Fibroblast of lung (primary cell): ENCODE data around the gene CPNE4. TPM values are rescaled to one million over a fixed set of nuclear protein-coding genes. Genes with fewer than 3 reads are reported as not detected.

ENCODE experiments used
- DNase-seq, 2 donors: peaks; one replicate each; pipeline versions ENCODE4 v3.0.0 to v3.0.0-alpha.2; 2010; ENCODE audit warnings: low read depth in 2 of 2
- H2AFZ ChIP-seq: 2 replicates; pipeline ENCODE4 v1.5.1; 2012; ENCODE audit warnings: low read length, control low read depth, inconsistent platforms
- H3K27ac ChIP-seq: 2 replicates; pipeline ENCODE4 v1.5.1; 2011; ENCODE audit warnings: low read length, control low read depth; ENCODE audit not compliant: insufficient read depth
- H3K27me3 ChIP-seq: 2 replicates; pipeline ENCODE4 v1.5.1; 2011; ENCODE audit warnings: mild to moderate bottlenecking, low read length; ENCODE audit not compliant: control insufficient read depth, insufficient read depth
- H3K36me3 ChIP-seq: 2 replicates; pipeline ENCODE4 v1.5.1; 2011; ENCODE audit warnings: low read length; ENCODE audit not compliant: control insufficient read depth, insufficient read depth
- H3K4me1 ChIP-seq: 2 replicates; pipeline ENCODE4 v1.5.1; 2011; ENCODE audit warnings: low read length; ENCODE audit not compliant: control insufficient read depth, insufficient read depth; ENCODE audit errors: extremely low read depth
- H3K4me2 ChIP-seq: 2 replicates; pipeline ENCODE4 v1.5.1; 2011; ENCODE audit warnings: low read length, control low read depth; ENCODE audit not compliant: insufficient read depth; ENCODE audit errors: extremely low read depth
- H3K4me3 ChIP-seq, 4 experiments: fragments of 200-600 bp in 1 of 4; sonication (generic) in 1 of 4; replicated peaks in 1 of 4; 2 replicates each; pipeline ENCODE4 v1.5.1; 2011 to 2016; ENCODE audit warnings: low read length in 4 of 4, low read depth in 3 of 4, mild to moderate bottlenecking in 3 of 4, control low read depth in 2 of 4, inconsistent platforms in 1 of 4, mixed read lengths in 1 of 4; ENCODE audit not compliant: insufficient read depth in 1 of 4; ENCODE audit errors: control extremely low read depth in 1 of 4
- H3K79me2 ChIP-seq: 2 replicates; pipeline ENCODE4 v1.5.1; 2012; ENCODE audit warnings: mild to moderate bottlenecking, low read length, inconsistent platforms; ENCODE audit not compliant: control insufficient read depth, insufficient read depth
- H3K9ac ChIP-seq: 2 replicates; pipeline ENCODE4 v1.5.1; 2011; ENCODE audit warnings: mild to moderate bottlenecking, low read length, control low read depth; ENCODE audit not compliant: insufficient read depth
- H3K9me3 ChIP-seq: 2 replicates; pipeline ENCODE4 v1.5.1; 2012; ENCODE audit warnings: low read depth, low read length; ENCODE audit not compliant: control insufficient read depth, insufficient read depth
- H4K20me1 ChIP-seq: 2 replicates; pipeline ENCODE4 v1.5.1; 2011; ENCODE audit warnings: low read length; ENCODE audit not compliant: control insufficient read depth, insufficient read depth; ENCODE audit errors: extremely low read depth
- CTCF ChIP-seq, 2 donors: IDR thresholded peaks in 1 of 2; conservative IDR thresholded peaks in 1 of 2; 1 replicate in 1 of 2; 2 replicates in 1 of 2; pipeline ENCODE4 v1.5.1; 2011 to 2012; ENCODE audit warnings: low read length in 2 of 2, control low read depth in 1 of 2, inconsistent platforms in 1 of 2, low read depth in 1 of 2, mild to moderate bottlenecking in 1 of 2
- EZH2 ChIP-seq: IDR thresholded peaks from 2 replicates; pipeline ENCODE4 v1.5.1; 2012; ENCODE audit warnings: low read length, control low read depth, mild to moderate bottlenecking; ENCODE audit errors: missing control alignments
- polyA plus RNA-seq, 2 donors: library from polyadenylated mRNA; depleted of rRNA in 1 of 2; stranded (reverse) in 1 of 2; unstranded in 1 of 2; fragments of >200 nt; gene quantifications; 2 replicates each; pipeline ENCODE4 v1.2.1, GENCODE V29; 2011 to 2012; ENCODE audit warnings: missing spikeins in 1 of 2
- total RNA-seq: library from RNA; depleted of rRNA; stranded (reverse); fragments of >200 nt; gene quantifications from 2 replicates; pipeline ENCODE4 v1.2.1, GENCODE V29; 2014

The CPNE4 gene
- total and polyA plus RNA-seq, 2 donors (not counting 1 experiment from before 2014, with no cell fraction given): 0.17 TPM; not detected in 1

DNA sequence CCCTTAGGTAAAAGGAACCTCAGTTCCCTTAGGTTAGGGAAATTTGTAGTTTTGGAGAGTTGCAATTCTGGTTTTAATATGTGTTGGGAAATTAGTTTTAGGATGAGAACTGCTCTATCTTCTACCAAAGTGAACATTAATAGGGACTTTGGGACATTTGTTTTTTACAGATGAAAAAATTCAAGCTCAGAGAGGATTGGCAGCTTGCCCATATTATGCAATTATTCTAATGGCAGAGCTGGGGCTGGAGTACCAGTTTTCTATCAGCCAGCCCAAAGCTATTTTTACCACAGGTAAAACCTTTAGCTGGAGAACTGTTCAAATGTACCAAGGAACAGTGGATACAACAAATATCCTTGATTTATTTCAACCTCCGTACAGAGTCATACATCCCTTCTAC is 127.0 kb downstream of the CPNE4 start:
- DNase-seq: peak in 1 of 2 donors; percentile 46
- H3K9ac ChIP-seq: no peak overlapping the region
- TF ChIP-seq CTCF (conservative IDR thresholded peaks at IDR 0.05 in 1 of 2, IDR thresholded peaks at IDR 0.05 in 1 of 2; ENCODE audit: low read depth in 1 of 2, low read length in 2 of 2) (no peak), EZH2 (no peak)
- H3K79me2 ChIP-seq: no peaks in the 10 kb centered on the region
- H3K36me3 ChIP-seq: no peaks in the 10 kb centered on the region
- H3K4me1 ChIP-seq: peaks cover 5% of the 10 kb centered on the region
- no peak overlapping the region for H3K4me2 ChIP-seq
- H3K9me3 ChIP-seq: no peaks in the 10 kb centered on the region
- no peaks in the 10 kb centered on the region for H3K27me3 ChIP-seq
- H3K27ac ChIP-seq: no peak overlapping the region
- H2AFZ ChIP-seq: no peak overlapping the region
- no peak overlapping the region for H3K4me3 ChIP-seq
- H4K20me1 ChIP-seq: no peaks in the 10 kb centered on the region

GRCh38 chr3:131903988-131904415 is 130.8 kb downstream of the CPNE4 start:
- H3K36me3 ChIP-seq: no peaks in the 10 kb centered on the region
- no peaks in the 10 kb centered on the region for H3K9me3 ChIP-seq
- TF ChIP-seq EZH2: no peak
- TF ChIP-seq CTCF (conservative IDR thresholded peaks at IDR 0.05 in 1 of 2, IDR thresholded peaks at IDR 0.05 in 1 of 2; ENCODE audit: low read depth in 1 of 2, low read length in 2 of 2): no peak
- no peak overlapping the region for H3K9ac ChIP-seq
- no peak overlapping the region for H3K4me3 ChIP-seq
- no peak overlapping the region for H2AFZ ChIP-seq
- no peaks in the 10 kb centered on the region for H4K20me1 ChIP-seq
- peaks cover 5% of the 10 kb centered on the region for H3K4me1 ChIP-seq
- peak; percentile 98 to 99 for DNase-seq
- H3K27ac ChIP-seq: peak overlapping the region; percentile 78
- no peaks in the 10 kb centered on the region for H3K79me2 ChIP-seq
- peak overlapping the region; percentile 15 for H3K4me2 ChIP-seq
- no peaks in the 10 kb centered on the region for H3K27me3 ChIP-seq

DNA sequence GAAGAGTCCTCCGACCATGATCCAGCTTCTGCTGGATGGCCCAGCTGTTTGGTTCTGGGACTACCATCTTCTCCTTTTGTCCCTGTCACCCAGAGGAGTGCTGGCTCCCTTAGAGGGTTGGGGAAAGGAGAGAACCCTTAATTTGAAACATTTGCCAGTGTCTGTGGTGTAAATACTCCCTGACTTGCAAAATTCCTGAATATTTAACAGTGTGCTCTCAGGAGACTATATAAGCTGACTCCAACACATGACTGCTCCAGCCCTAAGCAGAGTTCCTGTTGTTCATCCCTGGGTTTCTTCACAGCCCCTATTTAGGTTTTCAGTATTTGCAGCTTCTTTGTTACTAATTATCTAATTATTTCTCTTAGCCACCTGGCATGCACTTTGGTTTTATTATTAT is 133.1 kb downstream of the CPNE4 start:
- DNase-seq: no peak
- TF ChIP-seq CTCF (conservative IDR thresholded peaks at IDR 0.05 in 1 of 2, IDR thresholded peaks at IDR 0.05 in 1 of 2; ENCODE audit: low read depth in 1 of 2, low read length in 2 of 2): no peak
- no peak for TF ChIP-seq EZH2
- no peak overlapping the region for H3K4me3 ChIP-seq
- H3K27ac ChIP-seq: no peak overlapping the region
- peaks cover 5% of the 10 kb centered on the region for H3K4me1 ChIP-seq
- H2AFZ ChIP-seq: no peak overlapping the region
- H3K79me2 ChIP-seq: no peaks in the 10 kb centered on the region
- no peaks in the 10 kb centered on the region for H4K20me1 ChIP-seq
- H3K9me3 ChIP-seq: no peaks in the 10 kb centered on the region
- no peaks in the 10 kb centered on the region for H3K36me3 ChIP-seq
- H3K4me2 ChIP-seq: no peak overlapping the region
- H3K27me3 ChIP-seq: no peaks in the 10 kb centered on the region
- H3K9ac ChIP-seq: no peak overlapping the region
